Stimulated activated CD4-positive, alpha-beta T cell treated with anti-CD3 and anti-CD28 coated beads, Interleukin-15, amount 100 ng/mL, for 24 hours (primary cell): Measurements from ENCODE around the gene VPS26C.

Source experiments
- DNase-seq: peaks from one replicate; pipeline ENCODE4 v3.0.0-alpha.2; 2020

VPS26C gene

GRCh38 chr21:37263827-37264600 is 3.1 kb downstream of the VPS26C start:
- no peak for DNase-seq

GRCh38 chr21:37259426-37259825 is 7.7 kb downstream of the VPS26C start:
- DNase-seq = no peak

- DNase-seq = peak; percentile 86
Observed at GRCh38 chr21:37257967-37258877, 8.9 kb downstream of the VPS26C start.

DNA sequence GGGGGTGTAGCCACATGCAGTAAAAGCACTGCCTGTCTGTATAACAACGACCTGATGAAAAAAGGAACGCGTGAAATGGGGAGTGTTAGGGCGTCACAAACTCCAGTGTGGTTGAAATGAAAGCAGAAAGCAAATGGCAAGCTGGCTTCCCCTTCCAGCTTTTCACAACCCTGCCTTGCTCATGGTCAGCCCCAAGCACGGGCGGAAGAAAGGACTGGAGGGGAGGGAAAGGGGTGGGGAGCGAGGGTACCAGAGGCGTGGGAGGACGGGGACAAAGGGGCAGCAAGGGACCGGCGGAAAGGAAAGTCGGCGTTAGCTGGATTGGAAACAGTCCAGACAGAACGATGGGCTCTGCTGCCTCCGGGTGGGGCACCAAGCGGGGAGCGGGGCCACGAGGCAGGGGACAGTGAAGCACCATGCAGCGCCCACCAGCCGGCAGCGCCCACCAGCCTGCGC is 9.6 kb downstream of the VPS26C start:
- DNase-seq = peak; percentile 18

GRCh38 chr21:37253991-37254390 is 13.1 kb downstream of the VPS26C start:
- DNase-seq = no peak

DNA sequence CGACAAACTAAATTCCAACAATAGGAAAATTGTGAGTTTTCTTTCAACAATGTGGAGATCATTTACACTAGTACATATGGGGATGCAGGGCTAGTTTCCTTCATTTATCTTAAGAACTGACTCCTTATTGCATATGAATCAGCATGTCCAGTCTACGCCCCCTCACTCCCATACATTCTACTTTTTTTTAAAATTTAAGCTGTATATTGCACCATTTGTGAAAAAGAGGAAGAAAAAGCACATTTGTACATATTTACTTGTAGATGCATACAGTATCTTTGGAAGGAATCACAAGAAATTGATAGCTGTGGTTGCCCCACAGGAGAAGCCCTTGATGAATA is 15.9 kb downstream of the VPS26C start:
- no peak for DNase-seq

GRCh38 chr21:37249112-37249904 is 17.8 kb downstream of the VPS26C start:
- DNase-seq = no peak

GRCh38 chr21:37248298-37248697 is 18.8 kb downstream of the VPS26C start:
- DNase-seq = no peak

GRCh38 chr21:37245151-37245550 is 22.0 kb downstream of the VPS26C start:
- DNase-seq = no peak

DNA sequence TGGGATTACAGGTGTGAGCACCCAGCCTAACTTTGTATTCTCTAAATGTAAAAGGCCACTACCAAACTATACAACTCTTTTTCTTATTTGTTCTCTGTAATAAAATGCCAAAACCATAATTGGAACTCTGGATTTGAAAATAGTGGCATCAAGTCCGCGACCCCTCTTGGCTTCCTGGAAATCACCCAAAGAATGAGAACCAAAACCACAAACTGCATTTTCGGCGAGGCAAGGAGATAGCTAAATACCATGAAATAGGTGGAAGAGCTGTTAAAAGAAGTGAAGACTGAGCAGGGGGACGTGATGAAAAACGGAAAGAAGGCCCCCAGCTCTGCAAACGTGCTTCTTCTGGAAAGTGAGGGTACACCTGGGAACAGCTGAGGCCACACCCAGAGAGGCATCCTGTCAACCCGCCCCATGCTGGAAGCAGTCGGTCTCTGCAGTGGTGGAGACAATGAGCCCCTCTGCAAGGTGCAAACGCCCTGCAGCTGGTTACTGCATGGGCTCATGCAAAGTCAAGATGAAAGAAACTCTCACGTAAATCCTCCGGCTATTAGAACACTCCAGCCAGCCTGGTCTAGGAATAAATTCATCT is 22.5 kb downstream of the VPS26C start:
- DNase-seq = no peak

- DNase-seq = no peak
Observed at GRCh38 chr21:37243961-37244360, 23.2 kb downstream of the VPS26C start.

- DNase-seq = no peak
Observed at GRCh38 chr21:37241426-37241825, 25.7 kb downstream of the VPS26C start.

DNA sequence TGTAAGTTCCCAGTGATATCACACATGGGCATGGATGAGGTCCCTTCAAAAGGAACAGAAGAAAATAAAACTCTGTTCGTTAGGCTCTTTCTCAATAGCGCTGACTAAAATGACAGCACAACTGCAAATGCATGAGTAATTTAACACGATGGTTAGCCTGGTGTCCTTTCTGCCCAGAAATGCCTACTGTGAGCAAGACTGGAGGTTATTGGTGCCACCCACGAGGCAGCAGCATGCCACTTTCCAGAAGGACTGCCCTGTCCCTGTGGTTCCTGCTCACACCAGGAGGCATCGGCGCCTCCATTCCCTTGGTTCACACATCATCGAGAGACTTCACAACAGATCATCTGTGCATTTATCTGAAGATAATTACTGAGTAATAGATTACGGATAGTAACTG is 26.2 kb downstream of the VPS26C start:
- DNase-seq = no peak

DNA sequence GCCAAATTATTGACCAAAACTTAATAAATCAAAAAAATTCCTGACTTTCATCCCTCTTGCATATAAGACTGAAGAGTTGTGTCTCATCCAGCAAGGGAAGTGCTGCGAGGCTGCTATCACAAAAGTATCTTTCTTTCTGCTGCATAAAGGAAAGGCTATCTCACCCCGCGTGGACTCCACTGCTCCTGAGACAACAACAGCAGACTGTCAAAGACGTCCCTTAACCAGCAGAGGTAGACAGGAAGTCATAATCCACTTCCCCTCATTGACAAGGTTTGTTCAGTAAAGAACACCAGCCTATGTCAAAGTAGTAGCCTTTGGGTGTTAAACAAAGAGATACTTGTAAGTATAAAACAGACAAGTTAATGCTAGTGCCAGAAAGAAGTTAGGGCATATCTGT is 29.4 kb downstream of the VPS26C start:
- DNase-seq = no peak

DNA sequence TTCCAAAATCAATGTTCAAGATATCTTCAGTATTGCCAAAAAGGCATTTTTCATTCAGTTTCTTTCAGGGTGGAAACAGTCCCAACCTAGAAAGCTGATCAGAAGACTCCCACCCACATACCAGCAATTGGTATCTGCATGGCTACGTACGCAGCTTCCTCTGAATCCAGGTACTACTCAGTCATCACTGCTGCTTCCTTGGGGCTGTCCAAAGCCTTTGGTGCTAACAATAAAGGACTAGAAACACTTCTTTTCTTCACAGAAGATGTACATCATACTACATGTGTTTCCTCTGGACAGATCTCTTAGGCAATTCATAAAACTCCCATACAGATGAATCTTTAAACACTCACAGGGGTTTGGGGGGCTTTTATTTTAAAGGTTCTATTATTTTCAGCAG is 29.8 kb downstream of the VPS26C start:
- no peak for DNase-seq

GRCh38 chr21:37233551-37234146 is 33.5 kb downstream of the VPS26C start:
- no peak for DNase-seq

DNA sequence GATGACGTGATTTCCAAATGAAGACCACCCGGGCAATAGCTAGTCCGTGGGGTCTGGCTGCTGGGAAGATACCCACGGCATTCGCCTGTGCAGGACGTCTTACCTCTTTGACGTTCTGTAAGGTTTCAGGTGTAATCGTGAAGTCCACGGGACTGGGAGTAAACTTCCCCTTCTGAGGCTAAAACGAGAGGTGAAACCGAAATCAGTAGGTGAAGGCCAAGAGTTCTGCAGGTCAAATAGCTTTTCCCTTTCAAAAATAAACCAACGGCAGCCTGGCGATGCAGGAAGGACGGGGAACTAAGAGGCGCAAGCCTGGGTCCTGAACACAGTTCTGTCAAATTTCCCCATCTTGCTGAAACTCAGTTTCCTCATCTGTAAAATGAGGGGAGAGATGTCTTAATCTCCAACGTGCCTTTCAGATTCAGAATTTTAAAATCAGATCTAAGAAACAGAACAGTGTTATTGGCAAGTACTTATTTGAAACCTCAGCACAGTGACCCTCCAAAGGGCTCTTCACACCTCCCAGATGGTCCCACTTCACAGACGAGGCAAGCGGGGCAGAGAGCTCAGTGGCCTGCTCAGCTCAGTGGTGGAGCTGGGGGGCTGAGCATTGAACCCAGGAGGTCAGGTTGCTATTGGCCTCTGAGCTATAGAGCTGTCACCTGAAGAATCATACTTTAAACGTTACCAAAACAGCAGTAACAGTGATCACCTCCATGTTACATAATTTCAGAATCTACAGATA is 34.7 kb downstream of the VPS26C start:
- DNase-seq = no peak

DNA sequence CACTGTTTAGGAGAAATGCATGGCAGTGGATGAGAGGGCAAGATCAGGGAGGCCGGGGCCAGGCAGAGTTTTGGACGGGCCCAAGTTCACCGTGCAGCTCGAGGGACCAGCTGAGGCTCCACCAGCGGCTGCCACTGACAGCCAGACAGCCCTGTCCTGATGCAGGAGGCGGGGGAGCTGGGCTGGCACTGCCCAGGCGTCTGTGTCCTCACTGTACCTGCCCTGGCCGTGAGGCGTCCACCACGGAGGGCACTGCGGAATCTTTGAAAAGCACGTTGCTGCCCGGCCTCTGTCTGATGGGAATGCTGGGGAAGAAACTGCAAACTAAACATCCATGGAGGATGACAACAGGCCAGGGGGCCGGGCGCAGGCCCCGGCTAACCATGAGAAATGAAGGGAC is 35.5 kb downstream of the VPS26C start:
- DNase-seq = no peak

- no peak for DNase-seq
Observed at GRCh38 chr21:37231249-37231645, 35.9 kb downstream of the VPS26C start.

DNA sequence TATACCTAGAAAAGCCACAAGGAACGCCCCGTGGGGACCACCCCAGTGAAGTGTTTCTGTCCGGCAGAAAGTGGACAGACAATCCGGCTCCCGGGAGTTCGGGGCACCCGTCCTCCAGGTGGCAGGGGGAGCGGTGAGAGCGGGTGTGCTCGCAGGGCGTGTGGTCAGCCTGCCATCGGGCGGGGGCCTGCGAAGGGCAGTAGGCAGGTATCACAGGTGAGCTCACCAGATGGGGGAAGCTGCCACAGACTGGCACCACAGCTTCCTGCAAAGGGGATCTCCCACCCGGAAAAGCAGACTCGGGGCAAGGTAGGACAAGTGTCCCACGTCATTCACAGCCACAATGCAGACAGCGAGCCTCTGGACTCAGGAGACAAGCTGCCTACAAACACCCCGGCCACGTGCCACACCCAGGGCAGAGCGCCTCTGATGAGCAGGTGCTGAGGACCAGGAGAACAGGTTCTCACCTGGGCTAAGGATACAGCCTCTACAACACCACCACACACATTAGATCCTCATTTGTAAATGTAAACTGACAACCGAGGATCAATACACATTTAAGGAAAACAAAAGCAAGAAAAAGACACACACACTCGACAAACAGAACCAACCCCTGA is 36.4 kb downstream of the VPS26C start:
- no peak for DNase-seq

DNA sequence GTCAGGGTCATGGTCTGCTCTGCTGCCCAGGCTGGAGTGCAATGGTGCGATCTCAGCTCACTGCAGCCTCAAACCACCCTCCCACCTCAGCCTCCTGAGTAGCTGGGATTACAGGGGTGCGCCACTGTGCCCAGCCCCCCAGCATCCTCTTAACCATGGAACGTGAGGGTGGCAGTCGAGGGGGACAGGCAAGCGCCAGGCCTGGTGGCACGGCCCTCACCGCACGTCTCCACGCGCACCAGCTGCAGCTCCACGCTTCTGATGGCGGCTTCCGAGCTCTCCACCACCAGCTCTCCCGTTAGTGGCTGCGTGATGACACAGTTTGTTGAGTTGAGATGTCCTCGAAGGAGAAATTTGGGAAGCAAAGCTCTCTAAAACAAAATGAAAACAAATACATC is 39.1 kb downstream of the VPS26C start:
- DNase-seq = no peak
